ENCODE results near the gene CABP4.

CABP4 gene

GRCh38 chr11:67448220-67448609, 6.9 kb upstream of the CABP4 start:
- no peak for TF ChIP-seq ZNF274 (IDR thresholded peaks at IDR 0.05; ENCODE audit: low read depth, low read length)
- no peak overlapping the region for H3K4me3 ChIP-seq (ENCODE audit: low read length)

- H3K4me3 ChIP-seq (ENCODE audit: low read length), result no peak overlapping the region
- TF ChIP-seq ZNF274 (IDR thresholded peaks at IDR 0.05; ENCODE audit: low read depth, low read length), result no peak
Observed at GRCh38 chr11:67449116-67449844, 5.9 kb upstream of the CABP4 start.

- TF ChIP-seq ZNF274 (IDR thresholded peaks at IDR 0.05; ENCODE audit: low read depth, low read length), result no peak
- H3K4me3 ChIP-seq (ENCODE audit: low read length), result no peak overlapping the region
Observed at GRCh38 chr11:67450796-67451657, 4.1 kb upstream of the CABP4 start.

- no peak overlapping the region for H3K4me3 ChIP-seq (ENCODE audit: low read length)
- no peak for TF ChIP-seq ZNF274 (IDR thresholded peaks at IDR 0.05; ENCODE audit: low read depth, low read length)
Observed at GRCh38 chr11:67451658-67451976, 3.5 kb upstream of the CABP4 start.

GRCh38 chr11:67452141-67452952, 2.8 kb upstream of the CABP4 start, which contains the start of gene GPR152:
Gene GPR152, minus strand, starts transcription at chr11:67452729. Its CDS starts 5 bp downstream, at chr11:67452724.
- no peak for TF ChIP-seq ZNF274 (IDR thresholded peaks at IDR 0.05; ENCODE audit: low read depth, low read length)
- no peak within 1 kb of the TSS for H3K4me3 ChIP-seq (ENCODE audit: low read length)

- H3K4me3 ChIP-seq (ENCODE audit: low read length), result no peak overlapping the region
- TF ChIP-seq ZNF274 (IDR thresholded peaks at IDR 0.05; ENCODE audit: low read depth, low read length), result no peak
Observed at GRCh38 chr11:67453816-67454732, 1.1 kb upstream of the CABP4 start.

GRCh38 chr11:67456068-67456705, 1.0 kb downstream of the CABP4 start:
- H3K4me3 ChIP-seq (ENCODE audit: low read length), result no peak overlapping the region
- no peak for TF ChIP-seq ZNF274 (IDR thresholded peaks at IDR 0.05; ENCODE audit: low read depth, low read length)

- no peak overlapping the region for H3K4me3 ChIP-seq (ENCODE audit: low read length)
- no peak for TF ChIP-seq ZNF274 (IDR thresholded peaks at IDR 0.05; ENCODE audit: low read depth, low read length)
Observed at GRCh38 chr11:67457453-67457852, 2.3 kb downstream of the CABP4 start.

- no peak for TF ChIP-seq ZNF274 (IDR thresholded peaks at IDR 0.05; ENCODE audit: low read depth, low read length)
Observed at GRCh38 chr11:67458266-67458665, 3.1 kb downstream of the CABP4 start.

GRCh38 chr11:67463186-67463585, 8.0 kb downstream of the CABP4 start:
- no peak overlapping the region for H3K4me3 ChIP-seq (ENCODE audit: low read length)
- TF ChIP-seq ZNF274 (IDR thresholded peaks at IDR 0.05; ENCODE audit: low read depth, low read length), result no peak

More at GRCh38 chr11:67458266-67458665, 3.1 kb downstream of the CABP4 start:
- no peak overlapping the region for H3K4me3 ChIP-seq (ENCODE audit: low read length)

- no peak for TF ChIP-seq ZNF274 (IDR thresholded peaks at IDR 0.05; ENCODE audit: low read depth, low read length)
- H3K4me3 ChIP-seq (ENCODE audit: low read length), result peak overlapping the region; percentile 37; the same call in 1 of the 2 replicates
Observed at GRCh38 chr11:67463680-67464410, 8.7 kb downstream of the CABP4 start.

All from GM08714 (cell line).